HepG2 (cell line): ENCODE data around the gene BCL2L2. TPM values are rescaled to one million over a fixed set of nuclear protein-coding genes. Genes with fewer than 3 reads are reported as not detected.

ENCODE experiments used
- DRAP1 ChIP-seq: IDR thresholded peaks from 2 replicates; pipeline ENCODE4 v1.6.1; 2016; ENCODE audit warnings: missing genetic modification reagents, missing compliant biosample characterization
- DZIP1 ChIP-seq: sonication (generic); formaldehyde crosslinking; IDR thresholded peaks from 2 replicates; pipeline ENCODE4 v1.5.0; 2020; ENCODE audit warnings: mild to moderate bottlenecking, missing genetic modification reagents
- E2F2 ChIP-seq: sonication (generic); formaldehyde crosslinking; IDR thresholded peaks from 2 replicates; pipeline ENCODE4 v1.4.0; 2020; ENCODE audit warnings: missing genetic modification reagents, borderline replicate concordance
- EED ChIP-seq: sonication (generic); formaldehyde crosslinking; IDR thresholded peaks from 2 replicates; pipeline ENCODE4 v1.5.0; 2020; ENCODE audit warnings: mild to moderate bottlenecking, missing genetic modification reagents
- ERF ChIP-seq: IDR thresholded peaks from 2 replicates; pipeline ENCODE4 v1.6.1; 2018; ENCODE audit warnings: missing biosample characterization, missing genetic modification reagents
- NFE2L1 ChIP-seq: sonication (generic); formaldehyde crosslinking; IDR thresholded peaks from 2 replicates; pipeline ENCODE4 v1.4.0; 2020; ENCODE audit warnings: missing genetic modification reagents, mild to moderate bottlenecking, borderline replicate concordance
- PAWR ChIP-seq: sonication (generic); formaldehyde crosslinking; IDR thresholded peaks from 2 replicates; pipeline ENCODE4 v1.4.0; 2020; ENCODE audit warnings: missing genetic modification reagents, mild to moderate bottlenecking, borderline replicate concordance
- PHF5A ChIP-seq: IDR thresholded peaks from one replicate; pipeline ENCODE4 v1.6.1; 2018; ENCODE audit warnings: low read depth, missing genetic modification reagents; ENCODE audit not compliant: unreplicated experiment
- RFX1 ChIP-seq: fragments of 450-650 bp; IDR thresholded peaks from 2 replicates; pipeline ENCODE4 v1.6.1; 2017
- SKIL ChIP-seq: sonication (generic); formaldehyde crosslinking; IDR thresholded peaks from 2 replicates; pipeline ENCODE4 v1.8.0; 2022; ENCODE audit warnings: missing genetic modification reagents, mild to moderate bottlenecking, moderate library complexity, borderline replicate concordance
- SP140L ChIP-seq: sonication (generic); formaldehyde crosslinking; IDR thresholded peaks from 2 replicates; pipeline ENCODE4 v1.4.0; 2020; ENCODE audit warnings: missing genetic modification reagents, borderline replicate concordance
- ZBTB3 ChIP-seq: sonication (generic); formaldehyde crosslinking; IDR thresholded peaks from 2 replicates; pipeline ENCODE4 v1.4.0; 2020; ENCODE audit warnings: low read depth, mild to moderate bottlenecking, moderate library complexity, missing genetic modification reagents, borderline replicate concordance
- ZHX2 ChIP-seq, 2 experiments: sonication (generic) in 1 of 2; formaldehyde crosslinking in 1 of 2; IDR thresholded peaks; 2 replicates each; pipeline versions ENCODE4 v1.6.1 to v1.9.0; 2014 to 2022; ENCODE audit warnings: antibody characterized with exemption in 1 of 2, borderline replicate concordance in 1 of 2, inconsistent platforms in 1 of 2, low read depth in 1 of 2, missing genetic modification reagents in 1 of 2
- ZNF530 ChIP-seq: sonication (generic); formaldehyde crosslinking; IDR thresholded peaks from 2 replicates; pipeline ENCODE4 v1.5.0; 2020; ENCODE audit warnings: low read depth, mild to moderate bottlenecking, missing genetic modification reagents
- ZNF562 ChIP-seq: sonication (generic); formaldehyde crosslinking; IDR thresholded peaks from 2 replicates; pipeline ENCODE4 v1.8.0; 2022; ENCODE audit warnings: missing genetic modification reagents, borderline replicate concordance
- ZNF891 ChIP-seq: sonication (generic); formaldehyde crosslinking; IDR thresholded peaks from 2 replicates; pipeline ENCODE4 v1.5.0; 2020; ENCODE audit warnings: mild to moderate bottlenecking, missing genetic modification reagents
- polyA plus RNA-seq, 8 experiments: library from polyadenylated mRNA; depleted of rRNA in 3 of 8; stranded (reverse) in 7 of 8; unstranded in 1 of 8; fragments of >200 nt; fragmentation: Illumina TruSeq in 4 of 8; extraction: Trizol in 4 of 8; gene quantifications; 2 replicates each; pipeline versions ENCODE4 v1.2.1 to v1.2.3, GENCODE V29; 2011 to 2016; ENCODE audit warnings: low read depth in 4 of 8, missing spikeins in 1 of 8, mixed read lengths in 1 of 8; ENCODE audit not compliant: insufficient read depth in 1 of 8
- total RNA-seq, 5 experiments: library from RNA; depleted of rRNA; stranded (reverse); fragments of >200 nt; fragmentation: Illumina TruSeq; extraction: Trizol; gene quantifications; 2 replicates each; pipeline ENCODE4 v1.2.3, GENCODE V29; 2016; ENCODE audit warnings: low read depth in 1 of 5

BCL2L2 gene
- total and polyA plus RNA-seq, 2 of the 13 experiments (the other 11 are each of a cell fraction or from before 2014, with no cell fraction given) = 28.1 to 49.8 TPM

GRCh38 chr14:23307146-23307530 lies 505 bp downstream of the BCL2L2 start (continued):
- TF ChIP-seq DRAP1 (no peak), ZNF562 (CRISPR knock-in tag) (no peak), DZIP1 (CRISPR knock-in tag) (0 out of 2 replicates have a peak, but pooled peaks have one; percentile 0), ZHX2 (IDR thresholded peaks at IDR 0.05; ENCODE audit: low read depth) (no peak), ZHX2 (CRISPR knock-in tag; IDR thresholded peaks at IDR 0.05; ENCODE audit: borderline replicate concordance) (peak; percentile 6; the same call in 1 of the 2 replicates), NFE2L1 (CRISPR knock-in tag) (0 out of 2 replicates have a peak, but pooled peaks have one; percentile 50), SP140L (CRISPR knock-in tag) (0 out of 2 replicates have a peak, but pooled peaks have one; percentile 26), ZNF891 (peak; percentile 8; the same call in 1 of the 2 replicates), PHF5A (CRISPR knock-in tag) (no peak), ZBTB3 (0 out of 2 replicates have a peak, but pooled peaks have one; percentile 35), RFX1 (no peak), ZNF530 (no peak), SKIL (no peak), PAWR (no peak), E2F2 (CRISPR knock-in tag) (0 out of 2 replicates have a peak, but pooled peaks have one; percentile 71), EED (CRISPR knock-in tag) (peak; percentile 5; the same call in 1 of the 2 replicates), ERF (CRISPR knock-in tag) (no peak)
